Testis (tissue), 3 donors: ENCODE data around the gene CYP3A5. TPM values are rescaled to one million over a fixed set of nuclear protein-coding genes. Genes with fewer than 3 reads are reported as not detected.

ENCODE experiments used
- DNase-seq: peaks from one replicate; pipeline ENCODE4 v3.0.0-alpha.2; 2019
- H3K27ac ChIP-seq, 2 donors: fragments of 200-600 bp; sonication (generic); one replicate each; pipeline ENCODE4 v1.5.1; 2019
- H3K27me3 ChIP-seq: fragments of 200-600 bp; sonication (generic); one replicate; pipeline ENCODE4 v1.5.1; 2019
- H3K36me3 ChIP-seq: fragments of 200-600 bp; sonication (generic); one replicate; pipeline ENCODE4 v1.5.1; 2017; ENCODE audit warnings: low read depth; ENCODE audit errors: missing control alignments
- H3K4me1 ChIP-seq: fragments of 200-600 bp; sonication (generic); one replicate; pipeline ENCODE4 v1.5.1; 2019
- H3K4me3 ChIP-seq, 2 donors: fragments of 200-600 bp; sonication (generic); one replicate each; pipeline ENCODE4 v1.5.1; 2017 to 2019
- H3K9me3 ChIP-seq: fragments of 200-600 bp; sonication (generic); one replicate; pipeline ENCODE4 v1.5.1; 2017
- CTCF ChIP-seq, 3 experiments: fragments of 450-650 bp in 2 of 3; fragments of 200-600 bp in 1 of 3; sonication (generic) in 1 of 3; IDR thresholded peaks; one replicate each; pipeline ENCODE4 v1.5.1; 2016 to 2019; ENCODE audit warnings: antibody characterized with exemption in 3 of 3, mild to moderate bottlenecking in 2 of 3, moderate library complexity in 1 of 3
- POLR2A ChIP-seq: fragments of 450-650 bp; IDR thresholded peaks from one replicate; pipeline ENCODE4 v1.6.1; 2017; ENCODE audit warnings: antibody characterized with exemption, mild to moderate bottlenecking, moderate library complexity
- WGBS, 2 donors: methylation state at CpG; one replicate each; pipeline ENCODE4 v1.1.5; 2018; 5-methylcytosine and 5-hydroxymethylcytosine counted together
- intact Hi-C: fragments of 100-400 bp; cut with DNase I; formaldehyde crosslinking; loops from one replicate; pipeline ENCODE4 v1.15.1; 2023; ENCODE audit warnings: low total_unique reads
- polyA plus RNA-seq: library from polyadenylated mRNA; stranded (reverse); fragments of 350-450 nt; fragmentation: Illumina TruSeq; extraction: RNeasy Lipid Tissue Mini Kit (QIAGEN cat#74804); gene quantifications from one replicate; pipeline ENCODE4 v1.2.3, GENCODE V29; 2014; ENCODE audit warnings: low read depth, low replicate concordance; ENCODE audit not compliant: insufficient read depth
- total RNA-seq, 2 donors: library from RNA; depleted of rRNA; stranded (reverse); fragments of >200 nt; gene quantifications; one replicate each; pipeline ENCODE4 v1.2.3, GENCODE V29; 2016

Gene CYP3A5
- total and polyA plus RNA-seq, 3 donors from 2014 or later: 0.12 to 0.63 (median 0.55) TPM

GRCh38 chr7:99623702-99624447, 55.9 kb downstream of the CYP3A5 start:
- no peaks in the 10 kb centered on the region for H3K4me1 ChIP-seq
- no peak for DNase-seq
- H3K4me3 ChIP-seq: no peak overlapping the region
- H3K9me3 ChIP-seq: no peaks in the 10 kb centered on the region
- no peak for TF ChIP-seq POLR2A
- no peak for TF ChIP-seq CTCF (IDR thresholded peaks at IDR 0.05)
- intact Hi-C loops: no loop called here
- no peak overlapping the region for H3K27ac ChIP-seq
- no peaks in the 10 kb centered on the region for H3K36me3 ChIP-seq
- H3K27me3 ChIP-seq: no peaks in the 10 kb centered on the region
- whole genome bisulfite sequencing, 2 donors: 86 to 92% methylated on average over 8 to 9 of the region's 9 CpGs

- TF ChIP-seq CTCF (IDR thresholded peaks at IDR 0.05) (no peak), POLR2A (no peak)
- Histone ChIP-seq H3K4me3 (no peak overlapping the region), H3K27me3 (no peaks in the 10 kb centered on the region), H3K4me1 (peaks cover 5% of the 10 kb centered on the region), H3K9me3 (no peaks in the 10 kb centered on the region), H3K36me3 (no peaks in the 10 kb centered on the region), H3K27ac (no peak overlapping the region)
- no peak for DNase-seq
- WGBS, 2 donors: 86 to 88% methylated on average over 7 of the region's 7 CpGs
- intact Hi-C loops: no loop called here
These were observed 56.6 kb downstream of the CYP3A5 start for GRCh38 chr7:99623091-99623693.

GRCh38 chr7:99622596-99622995, 57.2 kb downstream of the CYP3A5 start:
- TF ChIP-seq CTCF (IDR thresholded peaks at IDR 0.05) (no peak), POLR2A (no peak)

GRCh38 chr7:99621271-99621670, 58.5 kb downstream of the CYP3A5 start:
- TF ChIP-seq POLR2A (no peak), CTCF (IDR thresholded peaks at IDR 0.05) (no peak)
- Histone ChIP-seq H3K27me3 (no peaks in the 10 kb centered on the region), H3K36me3 (no peaks in the 10 kb centered on the region), H3K9me3 (no peaks in the 10 kb centered on the region), H3K4me1 (peaks cover 12% of the 10 kb centered on the region), H3K4me3 (no peak overlapping the region), H3K27ac (no peak overlapping the region)
- no peak for DNase-seq
- intact Hi-C loops: no loop called here
- WGBS, 2 donors: 79 to 85% methylated on average over 4 to 5 of the region's 5 CpGs

More at GRCh38 chr7:99622596-99622995, 57.2 kb downstream of the CYP3A5 start:
- DNase-seq: no peak
- Histone ChIP-seq H3K4me3 (no peak overlapping the region), H3K27me3 (no peaks in the 10 kb centered on the region), H3K4me1 (peaks cover 10% of the 10 kb centered on the region), H3K27ac (no peak overlapping the region), H3K9me3 (no peaks in the 10 kb centered on the region), H3K36me3 (no peaks in the 10 kb centered on the region)
- intact Hi-C loops: no loop called here
- WGBS, 2 donors: 90 to 92% methylated on average over 10 of the region's 10 CpGs
